ENCODE measurements around the gene PRR19. TPM values are rescaled to one million over a fixed set of nuclear protein-coding genes. Genes with fewer than 3 reads are reported as not detected.
A peak's percentile ranks its signal among the peaks of the same experiment; 100 is the strongest.

PRR19 gene
- total and polyA plus RNA-seq, 10 of the 15 experiments (the other 5 are each of a cell fraction or from before 2014, with no cell fraction given), result 0.09 to 1.7 (median 0.73) TPM; not detected in 1

- TF ChIP-seq E4F1 (IDR thresholded peaks at IDR 0.05; ENCODE audit: borderline replicate concordance, partially characterized antibody) (peak; percentile 34), SMC3 (IDR thresholded peaks at IDR 0.05; ENCODE audit: borderline replicate concordance, low read length) (no peak), CBX5 (IDR thresholded peaks at IDR 0.05; ENCODE audit: low read depth) (no peak), BHLHE40 (IDR thresholded peaks at IDR 0.05; ENCODE audit: borderline replicate concordance in 1 of 2, low read depth in 2 of 2, low read length in 1 of 2) (peak in 1 of 2 experiments; percentile 64; a peak in 2 of 4 replicates), ZNF217 (IDR thresholded peaks at IDR 0.05) (no peak), SMARCA5 (IDR thresholded peaks at IDR 0.05) (no peak), NR2F1 (conservative IDR thresholded peaks at IDR 0.05) (peak; percentile 51; the same call in 1 of the 2 replicates), CTCF (IDR thresholded peaks at IDR 0.05 in 2 of 3, conservative IDR thresholded peaks at IDR 0.05 in 1 of 3; ENCODE audit: control insufficient read depth in 2 of 3, extremely low read depth in 1 of 3, insufficient read depth in 1 of 3, low read depth in 3 of 3, low read length in 3 of 3) (no peak), SRF (IDR thresholded peaks at IDR 0.05; ENCODE audit: low read depth in 2 of 2, low read length in 2 of 2) (no peak), IKZF1 (conservative IDR thresholded peaks at IDR 0.05) (peak; percentile 79), NKRF (conservative IDR thresholded peaks at IDR 0.05) (peak; percentile 47), ZBTB33 (IDR thresholded peaks at IDR 0.05) (no peak), RBBP5 (conservative IDR thresholded peaks at IDR 0.05) (no peak), NR2C1 (IDR thresholded peaks at IDR 0.05) (no peak), NR2C2 (IDR thresholded peaks at IDR 0.05; ENCODE audit: borderline replicate concordance, control insufficient read depth, insufficient read length, low read depth) (no peak), POLR2AphosphoS5 (IDR thresholded peaks at IDR 0.05; ENCODE audit: low read length) (peak; percentile 71), ETV6 (conservative IDR thresholded peaks at IDR 0.05 in 1 of 2, IDR thresholded peaks at IDR 0.05 in 1 of 2; ENCODE audit: borderline replicate concordance in 1 of 2, low read depth in 1 of 2) (no peak), GATAD2B (conservative IDR thresholded peaks at IDR 0.05; ENCODE audit: low read depth) (peak; percentile 81), ZNF622 (IDR thresholded peaks at IDR 0.05) (no peak), STAT1 (conservative IDR thresholded peaks at IDR 0.05) (no peak), STAT3 (IDR thresholded peaks at IDR 0.05; ENCODE audit: low read depth, low read length) (no peak), RB1 (IDR thresholded peaks at IDR 0.05; ENCODE audit: borderline replicate concordance) (no peak)
Observed at GRCh38 chr19:42270346-42271044, 31.4 kb upstream of the PRR19 start (continued).

Data from GM12878 (cell line).